Left lung (tissue), 10 donors: ENCODE measurements around the gene KLF16. TPM values are rescaled to one million over a fixed set of nuclear protein-coding genes. Genes with fewer than 3 reads are reported as not detected.

Experiments used
- ATAC-seq: fragments of 200-7000 bp; cut with Tn5 transposase; one replicate; pipeline ENCODE4 v1.9.1; 2020; ENCODE audit warnings: moderate library complexity
- DNase-seq, 4 donors: peaks; one replicate each; pipeline ENCODE4 v3.0.0-alpha.2; 2013 to 2020
- H3K27ac ChIP-seq, 2 donors: fragments of 200-600 bp; sonication (generic) in 1 of 2; one replicate each; pipeline versions ENCODE4 v1.5.0 to v1.8.0; 2020 to 2021
- H3K27me3 ChIP-seq, 2 donors: fragments of 200-600 bp; sonication (generic) in 1 of 2; one replicate each; pipeline versions ENCODE4 v1.5.0 to v1.8.0; 2020 to 2021
- H3K36me3 ChIP-seq, 2 donors: fragments of 200-600 bp; sonication (generic) in 1 of 2; one replicate each; pipeline versions ENCODE4 v1.5.0 to v1.8.0; 2020 to 2021
- H3K4me1 ChIP-seq, 2 donors: fragments of 200-600 bp; one replicate each; pipeline ENCODE4 v1.8.0; 2021
- H3K4me3 ChIP-seq, 2 donors: fragments of 200-600 bp; sonication (generic) in 1 of 2; one replicate each; pipeline versions ENCODE4 v1.5.0 to v1.8.0; 2020 to 2021; ENCODE audit warnings: mild to moderate bottlenecking in 1 of 2
- H3K9me3 ChIP-seq, 2 donors: fragments of 200-600 bp; sonication (generic) in 1 of 2; one replicate each; pipeline versions ENCODE4 v1.5.0 to v1.8.0; 2020 to 2021
- CTCF ChIP-seq, 2 donors: fragments of 200-600 bp; sonication (generic) in 1 of 2; IDR thresholded peaks; one replicate each; pipeline versions ENCODE4 v1.5.0 to v1.8.0; 2021; ENCODE audit warnings: antibody characterized with exemption in 2 of 2
- intact Hi-C, 2 donors: fragments of 100-400 bp; cut with DNase I; formaldehyde crosslinking; loops; one replicate each; pipeline versions ENCODE4 v1.11.2 to v1.14.2; 2022
- polyA plus RNA-seq, 6 donors: library from polyadenylated mRNA; unstranded; fragments of 120-200 nt; gene quantifications; one replicate each; pipeline ENCODE4 v1.2.1, GENCODE V29; 2013; ENCODE audit not compliant: insufficient read length in 6 of 6
- total RNA-seq, 2 donors: library from RNA; stranded (reverse); fragmentation: NEBNext Ultra II Directional; extraction: Animal tissue kit (Norgen Biotek cat#: 25700); gene quantifications; one replicate each; pipeline ENCODE4 v1.2.1, GENCODE V29; 2021
- donor health status: DM: no; HTN: yes; CAD: no.
- donor health status: DM: no; HTN: no; CAD: no.

The KLF16 gene
- total and polyA plus RNA-seq, 8 donors = 4.3 to 28.8 (median 7.6) TPM

GRCh38 chr19:1846517-1847204, 16.7 kb downstream of the KLF16 start:
- peak overlapping the region in 1 of 2 donors; percentile 100 for H3K4me3 ChIP-seq

GRCh38 chr19:1845642-1846041, 17.7 kb downstream of the KLF16 start:
- ATAC-seq (no peak), DNase-seq (peak in 1 of 4 donors; percentile 57)
- Histone ChIP-seq H3K9me3 (no peaks in the 10 kb centered on the region), H3K4me1 (peaks cover 16 to 78% of the 10 kb centered on the region in 2 donors), H3K27ac (no peak overlapping the region), H3K4me3 (no peak overlapping the region), H3K27me3 (no peaks in the 10 kb centered on the region), H3K36me3 (peaks cover 0 to 23% of the 10 kb centered on the region in 2 donors)
- intact Hi-C loops = no loop called here
- no peak for TF ChIP-seq CTCF (IDR thresholded peaks at IDR 0.05)

More at GRCh38 chr19:1846517-1847204, 16.7 kb downstream of the KLF16 start:
- no peaks in the 10 kb centered on the region for H3K27me3 ChIP-seq
- H3K9me3 ChIP-seq = no peaks in the 10 kb centered on the region
- no peak for TF ChIP-seq CTCF (IDR thresholded peaks at IDR 0.05)
- peaks cover 16 to 70% of the 10 kb centered on the region in 2 donors for H3K4me1 ChIP-seq
- peak overlapping the region in 1 of 2 donors; percentile 99 for H3K27ac ChIP-seq
- DNase-seq = peak in 1 of 4 donors; percentile 68
- H3K36me3 ChIP-seq = peaks cover 0 to 23% of the 10 kb centered on the region in 2 donors
- intact Hi-C loops = no loop called here
- ATAC-seq = no peak

GRCh38 chr19:1845125-1845515, 18.3 kb downstream of the KLF16 start:
- ATAC-seq = no peak
- DNase-seq = no peak
- intact Hi-C loops = no loop called here
- Histone ChIP-seq H3K4me3 (no peak overlapping the region), H3K27ac (no peak overlapping the region), H3K4me1 (peaks cover 16 to 83% of the 10 kb centered on the region in 2 donors), H3K9me3 (no peaks in the 10 kb centered on the region), H3K36me3 (peaks cover 0 to 23% of the 10 kb centered on the region in 2 donors), H3K27me3 (no peaks in the 10 kb centered on the region)
- TF ChIP-seq CTCF (IDR thresholded peaks at IDR 0.05) = no peak

GRCh38 chr19:1844513-1845124, 18.8 kb downstream of the KLF16 start:
- peaks cover 16 to 88% of the 10 kb centered on the region in 2 donors for H3K4me1 ChIP-seq
- H3K27me3 ChIP-seq = no peaks in the 10 kb centered on the region
- no peak for ATAC-seq
- peaks cover 0 to 23% of the 10 kb centered on the region in 2 donors for H3K36me3 ChIP-seq
- no peaks in the 10 kb centered on the region for H3K9me3 ChIP-seq
- H3K27ac ChIP-seq = no peak overlapping the region
- no peak for TF ChIP-seq CTCF (IDR thresholded peaks at IDR 0.05)
- intact Hi-C loops = no loop called here
- peak in 1 of 4 donors; percentile 67 for DNase-seq
- H3K4me3 ChIP-seq = no peak overlapping the region

- TF ChIP-seq CTCF (IDR thresholded peaks at IDR 0.05) = no peak
- no peaks in the 10 kb centered on the region for H3K27me3 ChIP-seq
- peaks cover 0 to 23% of the 10 kb centered on the region in 2 donors for H3K36me3 ChIP-seq
- DNase-seq (peak in 1 of 4 donors; percentile 68), ATAC-seq (no peak)
- intact Hi-C loops = no loop called here
- no peak overlapping the region for H3K27ac ChIP-seq
- no peak overlapping the region for H3K4me3 ChIP-seq
- peaks cover 16 to 89% of the 10 kb centered on the region in 2 donors for H3K4me1 ChIP-seq
- H3K9me3 ChIP-seq = no peaks in the 10 kb centered on the region
Observed at GRCh38 chr19:1843646-1844394, 19.6 kb downstream of the KLF16 start.
